Upper lobe of right lung (tissue), 1 donor: Measurements from ENCODE around the gene INHBE. TPM values are rescaled to one million over a fixed set of nuclear protein-coding genes. Genes with fewer than 3 reads are reported as not detected.

ENCODE experiments used
- total RNA-seq: library from RNA; stranded (reverse); fragmentation: NEBNext Ultra II Directional; extraction: Animal tissue kit (Norgen Biotek cat#: 25700); gene quantifications from one replicate; pipeline ENCODE4 v1.2.1, GENCODE V29; 2021
- donor health status: DM: no; HTN: yes; CAD: no; lungs with severe emphysema.

The INHBE gene
- total RNA-seq, 1 donor from 2014 or later: not detected

Other genes starting within 250 kb of the INHBE start
- not detected for gene NXPH4, start 238.5 kb upstream of the INHBE start, total RNA-seq
- gene SHMT2, start 225.6 kb upstream of the INHBE start, total RNA-seq: 59.2 TPM
- gene STAC3, start 204.1 kb upstream of the INHBE start, total RNA-seq: 6.0 TPM
- gene R3HDM2, start 24.3 kb upstream of the INHBE start, total RNA-seq: 81.0 TPM
- not detected for gene INHBC, start 20.5 kb upstream of the INHBE start, total RNA-seq
- gene GLI1, start 4.5 kb downstream of the INHBE start, total RNA-seq: 1.4 TPM
- 37.7 TPM for gene ARHGAP9, start 24.6 kb downstream of the INHBE start, total RNA-seq
- 141 TPM for gene MARS1, start 32.8 kb downstream of the INHBE start, total RNA-seq
- 47.3 TPM for gene DDIT3, start 65.2 kb downstream of the INHBE start, total RNA-seq
- 85.8 TPM for gene MBD6, start 67.5 kb downstream of the INHBE start, total RNA-seq
- gene DCTN2, start 91.9 kb downstream of the INHBE start, total RNA-seq: 90.7 TPM
- gene KIF5A, start 94.7 kb downstream of the INHBE start, total RNA-seq: 0.14 TPM
- gene PIP4K2C, start 135.9 kb downstream of the INHBE start, total RNA-seq: 31.0 TPM
- 26.0 TPM for gene DTX3, start 149.5 kb downstream of the INHBE start, total RNA-seq
- gene ARHGEF25, start 156.1 kb downstream of the INHBE start, total RNA-seq: 16.3 TPM
- gene B4GALNT1, start 177.9 kb downstream of the INHBE start, total RNA-seq: 0.93 TPM
- gene OS9, start 238.8 kb downstream of the INHBE start, total RNA-seq: 263 TPM